H1 (cell line): ENCODE data around the gene ZSCAN5A. TPM values are rescaled to one million over a fixed set of nuclear protein-coding genes. Genes with fewer than 3 reads are reported as not detected.

Source experiments
- CTCF ChIA-PET: fragments of 300-600 bp; sonication (Branson Sonifier 250); formaldehyde crosslinking; loops from one replicate; lab custom pipeline; 2021; ENCODE audit not compliant: partially characterized antibody; lab: Charles Lee
- POLR2A ChIA-PET: fragments of 300-600 bp; sonication (Branson Sonifier 250); formaldehyde crosslinking; loops from one replicate; lab custom pipeline; 2021; ENCODE audit warnings: inconsistent platforms; ENCODE audit not compliant: partially characterized antibody; lab: Charles Lee
- DNase-seq, 2 experiments: peaks; one replicate each; pipeline versions ENCODE4 v3.0.0 to v3.0.0-alpha.2; 2010 to 2022; ENCODE audit warnings: low spot score in 2 of 2, low read depth in 1 of 2, mixed read lengths in 1 of 2
- FAIRE-seq: peaks from 2 replicates; lab custom pipeline; 2011; peaks lifted over from hg19 to GRCh38; lab: Jason Lieb, UNC
- H2AFZ ChIP-seq: 2 replicates; pipeline ENCODE4 v1.8.1; 2012; ENCODE audit warnings: low read length, inconsistent platforms
- H2AK5ac ChIP-seq: 2 replicates; pipeline ENCODE4 v1.6.1; 2013; ENCODE audit warnings: low read depth, low read length
- H2BK120ac ChIP-seq: replicated peaks from 2 replicates; pipeline ENCODE3; 2013; ENCODE audit warnings: low read depth, low read length, inconsistent platforms
- H2BK12ac ChIP-seq: 2 replicates; pipeline ENCODE4 v1.6.1; 2013; ENCODE audit warnings: low read depth, low read length
- H2BK15ac ChIP-seq: 2 replicates; pipeline ENCODE4 v1.6.1; 2013; ENCODE audit warnings: low read length
- H2BK20ac ChIP-seq: 2 replicates; pipeline ENCODE4 v1.6.1; 2013; ENCODE audit warnings: low read length
- H2BK5ac ChIP-seq: 2 replicates; pipeline ENCODE4 v1.6.1; 2013; ENCODE audit warnings: low read depth, low read length
- H3K14ac ChIP-seq: 2 replicates; pipeline ENCODE4 v1.6.1; 2013; ENCODE audit warnings: inconsistent platforms; ENCODE audit not compliant: insufficient read length
- H3K18ac ChIP-seq: 2 replicates; pipeline ENCODE4 v1.6.1; 2013; ENCODE audit warnings: low read length; ENCODE audit errors: extremely low read depth
- H3K23ac ChIP-seq: 2 replicates; pipeline ENCODE4 v1.6.1; 2013; ENCODE audit warnings: inconsistent platforms; ENCODE audit not compliant: insufficient read length
- H3K23me2 ChIP-seq: 2 replicates; pipeline ENCODE4 v1.6.1; 2013; ENCODE audit warnings: low read depth, low read length
- H3K27ac ChIP-seq: 2 replicates; pipeline ENCODE4 v1.6.1; 2011; ENCODE audit warnings: low read depth, low read length, inconsistent platforms
- H3K27me3 ChIP-seq, 4 experiments: replicated peaks in 1 of 4; 1 replicate in 1 of 4; 2 replicates in 3 of 4; pipeline versions ENCODE4 v1.6.1 to v1.8.1; 2011 to 2013; ENCODE audit warnings: low read length in 3 of 4, mild to moderate bottlenecking in 3 of 4, inconsistent platforms in 2 of 4, mixed read lengths in 2 of 4, moderate library complexity in 1 of 4; ENCODE audit not compliant: control insufficient read depth in 3 of 4, insufficient read depth in 3 of 4; ENCODE audit errors: extremely low read depth in 1 of 4
- H3K36me3 ChIP-seq, 4 experiments: 2 replicates each; pipeline versions ENCODE4 v1.6.1 to v1.8.1; 2011 to 2013; ENCODE audit warnings: mild to moderate bottlenecking in 4 of 4, low read length in 3 of 4, moderate library complexity in 2 of 4, control low read depth in 1 of 4, inconsistent platforms in 1 of 4; ENCODE audit not compliant: insufficient read depth in 4 of 4, control insufficient read depth in 2 of 4
- H3K4ac ChIP-seq: replicated peaks from 2 replicates; pipeline ENCODE3; 2013; ENCODE audit warnings: low read length, low read depth, mixed read lengths, inconsistent platforms; ENCODE audit not compliant: insufficient read length
- H3K4me1 ChIP-seq, 4 experiments: replicated peaks in 1 of 4; 1 replicate in 1 of 4; 2 replicates in 3 of 4; pipeline versions ENCODE4 v1.6.1 to v1.8.1; 2011 to 2013; ENCODE audit warnings: low read length in 3 of 4, inconsistent platforms in 2 of 4, mixed read lengths in 1 of 4; ENCODE audit not compliant: insufficient read depth in 4 of 4, control insufficient read depth in 3 of 4
- H3K4me2 ChIP-seq, 2 experiments: 2 replicates each; pipeline versions ENCODE4 v1.6.1 to v1.8.1; 2011 to 2013; ENCODE audit warnings: low read depth in 2 of 2, low read length in 2 of 2, control low read depth in 1 of 2, inconsistent platforms in 1 of 2, mild to moderate bottlenecking in 1 of 2; ENCODE audit not compliant: insufficient read depth in 1 of 2
- H3K4me3 ChIP-seq, 4 experiments: fragments of 200-600, 300-600 bp in 1 of 4; sonication (generic), shearing (Covaris generic), sonication (Bioruptor Twin) in 1 of 4; 2 replicates each; pipeline versions ENCODE4 v1.5.1 to v1.8.1; 2011 to 2016; ENCODE audit warnings: low read length in 4 of 4, low read depth in 3 of 4, control low read depth in 2 of 4, inconsistent platforms in 2 of 4, mild to moderate bottlenecking in 2 of 4, mixed read lengths in 1 of 4, moderate library complexity in 1 of 4; ENCODE audit not compliant: insufficient read depth in 2 of 4; ENCODE audit errors: extremely low read depth in 1 of 4
- H3K56ac ChIP-seq: replicated peaks from 2 replicates; pipeline ENCODE3; 2013; ENCODE audit warnings: low read depth, mild to moderate bottlenecking, mixed read lengths, low read length, inconsistent platforms; ENCODE audit not compliant: insufficient read length
- H3K79me1 ChIP-seq: 2 replicates; pipeline ENCODE4 v1.6.1; 2013; ENCODE audit warnings: low read depth, low read length, control low read depth
- H3K79me2 ChIP-seq, 2 experiments: 2 replicates each; pipeline versions ENCODE4 v1.6.1 to v1.8.1; 2012 to 2013; ENCODE audit warnings: low read length in 2 of 2, mild to moderate bottlenecking in 2 of 2, inconsistent platforms in 1 of 2; ENCODE audit not compliant: insufficient read depth in 2 of 2, control insufficient read depth in 1 of 2
- H3K9ac ChIP-seq, 4 experiments: replicated peaks in 1 of 4; 1 replicate in 1 of 4; 2 replicates in 3 of 4; pipeline versions ENCODE4 v1.6.1 to v1.8.1; 2011 to 2013; ENCODE audit warnings: low read depth in 3 of 4, low read length in 3 of 4, control low read depth in 2 of 4, mild to moderate bottlenecking in 2 of 4, moderate library complexity in 2 of 4, inconsistent platforms in 1 of 4; ENCODE audit errors: extremely low read depth in 1 of 4
- H3K9me3 ChIP-seq, 2 experiments: 2 replicates each; pipeline versions ENCODE4 v1.6.1 to v1.8.1; 2012 to 2013; ENCODE audit warnings: mild to moderate bottlenecking in 2 of 2, moderate library complexity in 2 of 2, control low read depth in 1 of 2, inconsistent platforms in 1 of 2, low read depth in 1 of 2, low read length in 1 of 2, mixed read lengths in 1 of 2; ENCODE audit not compliant: insufficient read depth in 2 of 2
- H4K20me1 ChIP-seq, 2 experiments: replicated peaks in 1 of 2; 2 replicates each; pipeline versions ENCODE3 to v1.8.1; 2011 to 2013; ENCODE audit warnings: inconsistent platforms in 2 of 2, low read length in 2 of 2, mild to moderate bottlenecking in 1 of 2; ENCODE audit not compliant: insufficient read depth in 2 of 2, control insufficient read depth in 1 of 2
- H4K5ac ChIP-seq: 2 replicates; pipeline ENCODE4 v1.6.1; 2013; ENCODE audit warnings: low read length, low read depth, mixed read lengths, inconsistent platforms; ENCODE audit not compliant: insufficient read length
- H4K8ac ChIP-seq: 2 replicates; pipeline ENCODE4 v1.8.0; 2013; ENCODE audit warnings: mild to moderate bottlenecking, moderate library complexity, low read length, inconsistent platforms; ENCODE audit not compliant: insufficient read depth; ENCODE audit errors: extremely low read depth
- H4K91ac ChIP-seq: replicated peaks from 2 replicates; pipeline ENCODE3; 2013; ENCODE audit warnings: low read length, mixed read lengths, inconsistent platforms; ENCODE audit not compliant: insufficient read length
- ASH2L ChIP-seq: fragments of 200-600, 300-600 bp; sonication (generic); IDR thresholded peaks from one replicate; pipeline ENCODE4 v1.7.1; 2017; ENCODE audit warnings: low read length
- BRCA1 ChIP-seq: IDR thresholded peaks from 2 replicates; pipeline ENCODE4 v1.6.1; 2012; ENCODE audit warnings: low read depth, low read length, improper control_type of control experiment
- CBX5 ChIP-seq: fragments of 300-800, 300-1000 bp; sonication (generic); IDR thresholded peaks from 2 replicates; pipeline ENCODE4 v1.7.1; 2016; ENCODE audit warnings: antibody characterized with exemption, low read length, low read depth
- EP300 ChIP-seq, 2 experiments: IDR thresholded peaks; 1 replicate in 1 of 2; 2 replicates in 1 of 2; pipeline ENCODE4 v1.6.1; 2011 to 2012; ENCODE audit warnings: low read depth in 2 of 2, low read length in 2 of 2, mild to moderate bottlenecking in 2 of 2, borderline replicate concordance in 1 of 2, inconsistent platforms in 1 of 2, moderate library complexity in 1 of 2
- EZH2 ChIP-seq: fragments of 200-600 bp; sonication (generic); IDR thresholded peaks from 2 replicates; pipeline ENCODE4 v1.7.1; 2012; ENCODE audit warnings: low read depth, mild to moderate bottlenecking, moderate library complexity, low read length, inconsistent platforms; ENCODE audit not compliant: severe bottlenecking
- JUND ChIP-seq: IDR thresholded peaks from 2 replicates; pipeline ENCODE4 v1.6.1; 2011; ENCODE audit warnings: mild to moderate bottlenecking, improper control_type of control experiment, low read length
- MAFK ChIP-seq: IDR thresholded peaks from 2 replicates; pipeline ENCODE4 v1.6.1; 2012; ENCODE audit warnings: low read depth, mild to moderate bottlenecking, improper control_type of control experiment, low read length
- RAD21 ChIP-seq, 2 experiments: IDR thresholded peaks in 1 of 2; conservative IDR thresholded peaks in 1 of 2; 2 replicates each; pipeline ENCODE4 v1.6.1; 2011; ENCODE audit warnings: low read depth in 2 of 2, low read length in 2 of 2, improper control_type of control experiment in 1 of 2, inconsistent platforms in 1 of 2, mild to moderate bottlenecking in 1 of 2, moderate library complexity in 1 of 2
- RFX5 ChIP-seq: IDR thresholded peaks from 2 replicates; pipeline ENCODE4 v1.6.1; 2011; ENCODE audit warnings: low read depth, low read length, improper control_type of control experiment, borderline replicate concordance
- SAP30 ChIP-seq: fragments of 300-600 bp; sonication (generic); IDR thresholded peaks from 2 replicates; pipeline ENCODE4 v1.7.1; 2012; ENCODE audit warnings: low read length, moderate library complexity, mild to moderate bottlenecking, inconsistent platforms; ENCODE audit not compliant: insufficient read depth, insufficient replicate concordance
- TAF1 ChIP-seq: IDR thresholded peaks from 2 replicates; pipeline ENCODE4 v1.6.1; 2011; ENCODE audit warnings: mild to moderate bottlenecking, low read depth, low read length
- WGBS, 2 experiments: shearing (Covaris generic) in 1 of 2; methylation state at CpG; one replicate each; pipeline versions ENCODE4 v1.1.6 to v1.1.7; 2013 to 2015; ENCODE audit warnings: low lambda C conversion rate in 2 of 2, mixed read lengths in 2 of 2, inconsistent platforms in 1 of 2, low coverage in 1 of 2, missing lambda C conversion rate in 1 of 2; ENCODE audit not compliant: insufficient replicate concordance in 2 of 2, insufficient coverage in 1 of 2, insufficient read length in 1 of 2; ENCODE audit errors: extremely low coverage in 1 of 2, missing lambda C conversion rate in 1 of 2; 5-methylcytosine and 5-hydroxymethylcytosine counted together
- polyA plus RNA-seq, 7 experiments: library from polyadenylated mRNA; depleted of rRNA in 3 of 7; stranded (reverse) in 5 of 7; unstranded in 2 of 7; fragments of >200 nt in 5 of 7; fragments of 200-250 nt in 2 of 7; gene quantifications; 1 replicate in 5 of 7; 2 replicates in 1 of 7; 4 replicates in 1 of 7; pipeline versions ENCODE4 v1.2.1 to v1.2.3, GENCODE V29; 2011 to 2013; ENCODE audit warnings: missing spikeins in 2 of 7, mixed read lengths in 2 of 7
- total RNA-seq: library from RNA; stranded (reverse); fragmentation: NEBNext Ultra II Directional; extraction: Animal tissue kit (Norgen Biotek cat#: 25700); gene quantifications from 2 replicates; pipeline ENCODE4 v1.2.1, GENCODE V29; 2021
- TF ChIP-seq, protein P1 (sequence below): IDR thresholded peaks from 2 replicates; pipeline ENCODE4 v1.6.1; 2012; ENCODE audit warnings: inconsistent platforms

Gene ZSCAN5A
- total and polyA plus RNA-seq, 2 of the 8 experiments (the other 6 are each of a cell fraction or from before 2014, with no cell fraction given), result 8.6 to 11.0 TPM

DNA sequence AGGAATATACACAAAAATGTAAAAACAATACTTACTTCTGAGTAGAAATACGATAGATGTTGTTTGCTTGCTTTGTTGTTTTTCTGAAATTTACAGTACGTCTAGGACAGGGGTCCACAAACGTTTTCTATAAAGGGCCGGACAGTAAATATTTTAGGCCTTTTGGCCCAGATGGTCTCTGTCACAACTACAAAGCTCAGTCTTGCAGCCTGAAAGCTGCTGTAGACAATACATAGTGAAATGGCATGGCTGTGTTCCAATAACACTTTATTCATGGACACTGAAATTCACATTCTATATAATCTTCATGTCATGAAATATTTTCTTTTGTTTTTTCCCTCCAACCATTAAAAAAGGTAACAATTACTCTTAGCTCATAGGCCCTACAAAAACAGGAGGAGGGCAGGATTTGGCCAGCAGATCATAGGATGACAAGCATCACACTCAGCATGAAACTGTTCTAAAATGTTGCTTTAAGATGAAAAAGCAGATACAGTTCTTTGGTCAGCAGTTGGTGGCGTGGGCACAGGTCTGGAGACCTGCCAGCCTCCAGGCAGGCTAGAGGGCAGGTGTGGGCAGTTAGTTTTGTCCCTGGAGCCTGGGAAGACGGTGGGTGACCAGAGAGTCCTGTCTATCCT lies 42.4 kb downstream of the ZSCAN5A start, which contains the start of gene EDDM13:
Gene EDDM13, plus strand, starts transcription at position 588 of the 638 bp plus-strand sequence. CDS start 87 bp downstream, outside the sequence.
- peaks cover 0 to 3% of the 10 kb centered on the region in 2 experiments; a peak in 1 of 4 replicates for H3K9me3 ChIP-seq
- no peaks in the 10 kb centered on the region for H3K27me3 ChIP-seq
- H3K23me2 ChIP-seq, result no peaks in the 10 kb centered on the region
- CTCF ChIA-PET, result interaction anchor here (0.6 to 3.2 kb wide), 8 partner anchors 15 to 198 kb away, joined by 3 to 9 read pairs (median 4); no protein-coding TSS in a partner anchor
- 86% methylated on average over 6 of the region's 6 CpGs; no CpG with 5 or more reads in 1 of the 2 experiments for WGBS, 2 experiments
- no peak within 1 kb of the TSS for H3K27ac ChIP-seq
- no peak within 1 kb of the TSS for H3K56ac ChIP-seq
- H2BK120ac ChIP-seq, result no peak within 1 kb of the TSS
- no peaks in the 10 kb centered on the region for H3K79me2 ChIP-seq
- no peak within 1 kb of the TSS; the same call in 1 of the 2 replicates for H4K8ac ChIP-seq
- no peak within 1 kb of the TSS for H2BK20ac ChIP-seq
- no peak within 1 kb of the TSS for H3K4ac ChIP-seq
- H4K5ac ChIP-seq, result no peak within 1 kb of the TSS
- H4K91ac ChIP-seq, result no peak within 1 kb of the TSS
- no peak within 1 kb of the TSS for H3K23ac ChIP-seq
- H3K4me2 ChIP-seq, result no peak within 1 kb of the TSS
- no peak within 1 kb of the TSS for H2BK15ac ChIP-seq
- H2AFZ ChIP-seq, result no peak within 1 kb of the TSS
- H2AK5ac ChIP-seq, result no peak within 1 kb of the TSS
- FAIRE-seq (no peak), DNase-seq (no peak)
- H2BK5ac ChIP-seq, result no peak within 1 kb of the TSS
- H3K4me3 ChIP-seq, result no peak within 1 kb of the TSS
- H3K79me1 ChIP-seq, result no peaks in the 10 kb centered on the region
- no peaks in the 10 kb centered on the region for H3K4me1 ChIP-seq
- no peaks in the 10 kb centered on the region for H3K36me3 ChIP-seq
- H4K20me1 ChIP-seq, result no peaks in the 10 kb centered on the region
- H2BK12ac ChIP-seq, result no peak within 1 kb of the TSS
- H3K14ac ChIP-seq, result no peak within 1 kb of the TSS
- POLR2A ChIA-PET, result interaction anchor here (1.5 kb wide), 1 partner anchor 41 kb away, joined by 3 read pairs; no protein-coding TSS in a partner anchor
- no peak within 1 kb of the TSS for H3K9ac ChIP-seq
- H3K18ac ChIP-seq, result no peak within 1 kb of the TSS
- TF ChIP-seq RAD21 (IDR thresholded peaks at IDR 0.05 in 1 of 2, conservative IDR thresholded peaks at IDR 0.05 in 1 of 2; ENCODE audit: low read depth in 2 of 2, low read length in 2 of 2) (no peak), BRCA1 (no peak), RFX5 (no peak), SAP30 (no peak), CBX5 (no peak), JUND (no peak), MAFK (no peak), ASH2L (no peak), TAF1 (no peak), EP300 (IDR thresholded peaks at IDR 0.05; ENCODE audit: borderline replicate concordance in 1 of 2, low read depth in 2 of 2, low read length in 2 of 2) (no peak), EZH2 (no peak)
- TF ChIP-seq, protein P1, sequence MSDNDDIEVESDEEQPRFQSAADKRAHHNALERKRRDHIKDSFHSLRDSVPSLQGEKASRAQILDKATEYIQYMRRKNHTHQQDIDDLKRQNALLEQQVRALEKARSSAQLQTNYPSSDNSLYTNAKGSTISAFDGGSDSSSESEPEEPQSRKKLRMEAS, result no peak
